Ovary (tissue), 9 donors: ENCODE data around the gene GLB1L2. TPM values are rescaled to one million over a fixed set of nuclear protein-coding genes. Genes with fewer than 3 reads are reported as not detected.

ENCODE experiments used
- DNase-seq, 5 donors: peaks; one replicate each; pipeline ENCODE4 v3.0.0-alpha.2; 2019 to 2020
- H3K27ac ChIP-seq, 2 donors: fragments of 200-600 bp; one replicate each; pipeline versions ENCODE4 v1.5.1 to v1.8.0; 2019 to 2022
- H3K27me3 ChIP-seq: fragments of 200-600 bp; one replicate; pipeline ENCODE4 v1.8.0; 2022
- H3K36me3 ChIP-seq: fragments of 200-600 bp; sonication (generic); one replicate; pipeline ENCODE4 v1.5.1; 2019
- H3K4me1 ChIP-seq: one replicate; pipeline ENCODE4 v1.8.1; 2013; ENCODE audit warnings: mild to moderate bottlenecking, moderate library complexity; ENCODE audit not compliant: insufficient read depth
- H3K4me3 ChIP-seq: fragments of 200-600 bp; sonication (generic); one replicate; pipeline ENCODE4 v1.5.1; 2017
- H3K9me3 ChIP-seq, 2 donors: fragments of 200-600 bp in 1 of 2; sonication (generic) in 1 of 2; one replicate each; pipeline versions ENCODE4 v1.5.1 to v1.8.1; 2013 to 2019; ENCODE audit warnings: mild to moderate bottlenecking in 1 of 2, moderate library complexity in 1 of 2
- CTCF ChIP-seq, 3 donors: fragments of 450-650 bp in 2 of 3; fragments of 200-600 bp in 1 of 3; IDR thresholded peaks; one replicate each; pipeline versions ENCODE4 v1.5.1 to v1.8.0; 2016 to 2022; ENCODE audit warnings: antibody characterized with exemption in 3 of 3, mild to moderate bottlenecking in 1 of 3
- EP300 ChIP-seq: sonication (generic); formaldehyde crosslinking; IDR thresholded peaks from one replicate; pipeline ENCODE4 v1.6.1; 2017; ENCODE audit warnings: antibody characterized with exemption
- POLR2A ChIP-seq: fragments of 450-650 bp; IDR thresholded peaks from one replicate; pipeline ENCODE4 v1.6.1; 2017; ENCODE audit warnings: antibody characterized with exemption, mild to moderate bottlenecking, moderate library complexity
- WGBS, 3 donors: extraction: QIAGEN DNeasy Blood & Tissue Kit in 1 of 3; methylation state at CpG; one replicate each; pipeline versions ENCODE4 v1.1.5 to v1.1.7; 2013 to 2017; 5-methylcytosine and 5-hydroxymethylcytosine counted together
- intact Hi-C, 4 donors: fragments of 100-400 bp; cut with DNase I; formaldehyde crosslinking; loops; one replicate each; pipeline versions ENCODE4 v1.11.0 to v1.15.1; 2022 to 2023
- polyA plus RNA-seq, 2 donors: library from polyadenylated mRNA; stranded (reverse); fragments of 200-250 nt in 1 of 2; fragments of 350-450 nt in 1 of 2; fragmentation: Illumina TruSeq in 1 of 2; extraction: RNeasy Lipid Tissue Mini Kit (QIAGEN cat#74804) in 1 of 2; gene quantifications; one replicate each; pipeline ENCODE4 v1.2.3, GENCODE V29; 2013 to 2014
- total RNA-seq, 7 donors: library from RNA; depleted of rRNA in 2 of 7; stranded (reverse); fragments of >200 nt in 2 of 7; fragmentation: NEBNext Ultra II Directional in 3 of 7; extraction: Animal tissue kit (Norgen Biotek cat#: 25700) in 3 of 7; gene quantifications; one replicate each; pipeline versions ENCODE4 v1.1.0 to v1.2.4, GENCODE V29; 2016 to 2023
- donor health status: DM: no; HTN: no; CAD: no; lungs with moderate emphysema.
- donor health status: DM: no; HTN: no; CAD: no.
- donor health status: Bipolar disorder and iron deficiency.
- donor health status: DM: yes; HTN: yes; CAD: no.
- donor health status: DM: no; HTN: no; CAD: no.
- donor health status: DM: yes; HTN: yes; CAD: no.

GLB1L2 gene
- total and polyA plus RNA-seq, 9 donors: 9.8 to 24.6 (median 15.6) TPM

- H3K4me3 ChIP-seq: no peak overlapping the region
- no peaks in the 10 kb centered on the region for H3K9me3 ChIP-seq
- TF ChIP-seq EP300 (no peak), CTCF (IDR thresholded peaks at IDR 0.05) (no peak), POLR2A (no peak)
- no peaks in the 10 kb centered on the region for H3K36me3 ChIP-seq
- H3K27me3 ChIP-seq: no peaks in the 10 kb centered on the region
- no peak overlapping the region for H3K27ac ChIP-seq
- DNase-seq: no peak
- intact Hi-C loops: loop anchor here in 1 of 4 donors (10.0 kb wide), 1 partner anchor 1571 kb away; no protein-coding TSS in a partner anchor
- WGBS, 3 donors: 57 to 67% (median 65%) methylated on average over 2 of the region's 2 CpGs
- H3K4me1 ChIP-seq: no peaks in the 10 kb centered on the region
Observed at GRCh38 chr11:134425413-134425812, 93.6 kb downstream of the GLB1L2 start.

Other genes starting within 250 kb of the GLB1L2 start
- 10 to 100 TPM in 2 of 7 donors, 1 to 10 TPM in 5; 6.2 to 12.1 (median 9.9) TPM for gene NCAPD3, start 108.0 kb upstream of the GLB1L2 start, total RNA-seq
- 1 to 10 TPM; 5.8 to 6.7 TPM for gene NCAPD3, start 108.0 kb upstream of the GLB1L2 start, polyA plus RNA-seq
- gene VPS26B, start 107.3 kb upstream of the GLB1L2 start, total RNA-seq: 10 to 100 TPM; 19.4 to 46.5 (median 36.3) TPM
- gene VPS26B, start 107.3 kb upstream of the GLB1L2 start, polyA plus RNA-seq: 10 to 100 TPM; 26.1 to 44.9 TPM
- 10 to 100 TPM; 41.0 to 69.0 (median 51.9) TPM for gene THYN1, start 78.6 kb upstream of the GLB1L2 start, total RNA-seq
- 10 to 100 TPM; 68.4 to 91.8 TPM for gene THYN1, start 78.6 kb upstream of the GLB1L2 start, polyA plus RNA-seq
- gene ACAD8, start 78.4 kb upstream of the GLB1L2 start, total RNA-seq: 10 to 100 TPM; 14.4 to 27.5 (median 20.4) TPM
- gene ACAD8, start 78.4 kb upstream of the GLB1L2 start, polyA plus RNA-seq: 10 to 100 TPM; 16.7 to 22.1 TPM
- under 1 TPM in 4 of 7 donors, not detected in 3; 0.11 to 0.20 (median 0.12) TPM for gene GLB1L3, start 55.6 kb upstream of the GLB1L2 start, total RNA-seq
- under 1 TPM in 1 of 2 donors, not detected in 1; 0.07 TPM for gene GLB1L3, start 55.6 kb upstream of the GLB1L2 start, polyA plus RNA-seq
- gene B3GAT1, start 80.3 kb downstream of the GLB1L2 start, total RNA-seq: 1 to 10 TPM in 2 of 7 donors, under 1 TPM in 5; 0.18 to 1.4 (median 0.48) TPM
- under 1 TPM; 0.11 to 0.23 TPM for gene B3GAT1, start 80.3 kb downstream of the GLB1L2 start, polyA plus RNA-seq